IgD-negative memory B cell (primary cell): ENCODE data around the gene KIAA1328. TPM values are rescaled to one million over a fixed set of nuclear protein-coding genes. Genes with fewer than 3 reads are reported as not detected.

Source experiments
- H3K27ac Mint-ChIP-seq, 3 donors: one replicate each; pipeline ENCODE4 v1.8.0; 2020 to 2022; ENCODE audit warnings: mild to moderate bottlenecking in 3 of 3, mixed read lengths in 3 of 3, moderate library complexity in 1 of 3
- H3K27me3 Mint-ChIP-seq: one replicate; pipeline ENCODE4 v1.8.0; 2021; ENCODE audit warnings: mixed read lengths
- H3K36me3 Mint-ChIP-seq: one replicate; pipeline ENCODE4 v1.8.0; 2020; ENCODE audit warnings: mild to moderate bottlenecking, mixed read lengths
- H3K4me1 Mint-ChIP-seq, 3 donors: one replicate each; pipeline ENCODE4 v1.8.0; 2020 to 2022; ENCODE audit warnings: mixed read lengths in 3 of 3, mild to moderate bottlenecking in 1 of 3
- H3K4me3 Mint-ChIP-seq, 4 donors: one replicate each; pipeline ENCODE4 v1.8.0; 2020 to 2022; ENCODE audit warnings: mild to moderate bottlenecking in 4 of 4, mixed read lengths in 4 of 4, moderate library complexity in 3 of 4
- H3K9me3 Mint-ChIP-seq, 3 donors: one replicate each; pipeline ENCODE4 v1.8.0; 2020 to 2021; ENCODE audit warnings: mixed read lengths in 3 of 3, mild to moderate bottlenecking in 1 of 3
- polyA plus RNA-seq: library from polyadenylated mRNA; unstranded; fragments of 300-500 nt; fragmentation: Illumina TruSeq; gene quantifications from one replicate; pipeline ENCODE4 v1.2.3, GENCODE V29; 2021

Gene KIAA1328
- polyA plus RNA-seq, 1 donor from 2014 or later: 12.6 TPM

- no peaks in the 10 kb centered on the region for H3K36me3 Mint-ChIP-seq
- peak overlapping the region; percentile 42 to 81 (median 70) for H3K4me3 Mint-ChIP-seq
- H3K4me1 Mint-ChIP-seq: peaks cover 0 to 7% (median 7%) of the 10 kb centered on the region in 3 donors
- H3K9me3 Mint-ChIP-seq: peaks cover 0 to 2% (median 0%) of the 10 kb centered on the region in 3 donors
- peaks cover 35% of the 10 kb centered on the region for H3K27me3 Mint-ChIP-seq
- no peak overlapping the region for H3K27ac Mint-ChIP-seq
Observed at GRCh38 chr18:37254973-37255372, 426.0 kb downstream of the KIAA1328 start.

GRCh38 chr18:37258131-37258530 is 429.2 kb downstream of the KIAA1328 start:
- H3K36me3 Mint-ChIP-seq: peaks cover 2% of the 10 kb centered on the region
- no peak overlapping the region for H3K4me3 Mint-ChIP-seq
- H3K4me1 Mint-ChIP-seq: peaks cover 0 to 7% (median 7%) of the 10 kb centered on the region in 3 donors
- H3K27ac Mint-ChIP-seq: no peak overlapping the region
- peaks cover 23% of the 10 kb centered on the region for H3K27me3 Mint-ChIP-seq
- no peaks in the 10 kb centered on the region for H3K9me3 Mint-ChIP-seq

- peaks cover 0 to 7% (median 6%) of the 10 kb centered on the region in 3 donors for H3K4me1 Mint-ChIP-seq
- no peak overlapping the region for H3K4me3 Mint-ChIP-seq
- H3K27me3 Mint-ChIP-seq: peaks cover 22% of the 10 kb centered on the region
- H3K9me3 Mint-ChIP-seq: no peaks in the 10 kb centered on the region
- peaks cover 2% of the 10 kb centered on the region for H3K36me3 Mint-ChIP-seq
- peak overlapping the region in 1 of 3 donors; percentile 48 for H3K27ac Mint-ChIP-seq
Observed at GRCh38 chr18:37258819-37259218, 429.9 kb downstream of the KIAA1328 start.

- H3K36me3 Mint-ChIP-seq: peaks cover 2% of the 10 kb centered on the region
- no peak overlapping the region for H3K27ac Mint-ChIP-seq
- H3K4me1 Mint-ChIP-seq: peaks cover 0 to 6% (median 4%) of the 10 kb centered on the region in 3 donors
- H3K4me3 Mint-ChIP-seq: no peak overlapping the region
- no peaks in the 10 kb centered on the region for H3K9me3 Mint-ChIP-seq
- H3K27me3 Mint-ChIP-seq: peaks cover 20% of the 10 kb centered on the region
Observed at GRCh38 chr18:37259711-37260110, 430.8 kb downstream of the KIAA1328 start.

GRCh38 chr18:37260367-37261093 is 431.6 kb downstream of the KIAA1328 start:
- Mint-ChIP-seq H3K27ac (no peak overlapping the region), H3K4me1 (no peaks in the 10 kb centered on the region), H3K27me3 (peaks cover 15% of the 10 kb centered on the region), H3K9me3 (peaks cover 0 to 2% (median 0%) of the 10 kb centered on the region in 3 donors), H3K36me3 (peaks cover 2% of the 10 kb centered on the region), H3K4me3 (no peak overlapping the region)

GRCh38 chr18:37261246-37261840 is 432.4 kb downstream of the KIAA1328 start:
- H3K4me3 Mint-ChIP-seq: no peak overlapping the region
- peaks cover 2% of the 10 kb centered on the region for H3K36me3 Mint-ChIP-seq
- H3K4me1 Mint-ChIP-seq: no peaks in the 10 kb centered on the region
- H3K27ac Mint-ChIP-seq: no peak overlapping the region
- peaks cover 13% of the 10 kb centered on the region for H3K27me3 Mint-ChIP-seq
- H3K9me3 Mint-ChIP-seq: peaks cover 0 to 2% (median 0%) of the 10 kb centered on the region in 3 donors

GRCh38 chr18:37261988-37262387 is 433.1 kb downstream of the KIAA1328 start:
- Mint-ChIP-seq H3K27ac (no peak overlapping the region), H3K36me3 (peaks cover 2% of the 10 kb centered on the region), H3K4me1 (no peaks in the 10 kb centered on the region), H3K4me3 (no peak overlapping the region), H3K27me3 (peaks cover 10% of the 10 kb centered on the region), H3K9me3 (peaks cover 0 to 2% (median 0%) of the 10 kb centered on the region in 3 donors)

- Mint-ChIP-seq H3K27me3 (peaks cover 6% of the 10 kb centered on the region), H3K27ac (no peak overlapping the region), H3K36me3 (peaks cover 3% of the 10 kb centered on the region), H3K4me3 (no peak overlapping the region), H3K4me1 (peaks cover 2 to 6% (median 2%) of the 10 kb centered on the region in 3 donors), H3K9me3 (peaks cover 0 to 2% (median 0%) of the 10 kb centered on the region in 3 donors)
Observed at GRCh38 chr18:37264956-37265355, 436.0 kb downstream of the KIAA1328 start.

- Mint-ChIP-seq H3K4me1 (peaks cover 2 to 6% (median 2%) of the 10 kb centered on the region in 3 donors), H3K9me3 (peaks cover 2 to 4% (median 2%) of the 10 kb centered on the region in 3 donors), H3K4me3 (no peak overlapping the region), H3K27ac (no peak overlapping the region), H3K36me3 (peaks cover 3% of the 10 kb centered on the region), H3K27me3 (peaks cover 4% of the 10 kb centered on the region)
Observed at GRCh38 chr18:37265382-37265781, 436.5 kb downstream of the KIAA1328 start.

- Mint-ChIP-seq H3K4me3 (no peak overlapping the region), H3K27ac (no peak overlapping the region), H3K4me1 (peaks cover 2 to 6% (median 2%) of the 10 kb centered on the region in 3 donors), H3K36me3 (peaks cover 3% of the 10 kb centered on the region), H3K9me3 (peaks cover 2 to 4% (median 4%) of the 10 kb centered on the region in 3 donors), H3K27me3 (peaks cover 4% of the 10 kb centered on the region)
Observed at GRCh38 chr18:37266290-37266689, 437.4 kb downstream of the KIAA1328 start.

- H3K36me3 Mint-ChIP-seq: peaks cover 2% of the 10 kb centered on the region
- peaks cover 0 to 4% (median 4%) of the 10 kb centered on the region in 3 donors for H3K9me3 Mint-ChIP-seq
- H3K4me1 Mint-ChIP-seq: peaks cover 2 to 6% (median 2%) of the 10 kb centered on the region in 3 donors
- no peak overlapping the region for H3K27ac Mint-ChIP-seq
- no peak overlapping the region for H3K4me3 Mint-ChIP-seq
- H3K27me3 Mint-ChIP-seq: peaks cover 6% of the 10 kb centered on the region
Observed at GRCh38 chr18:37270038-37270665, 441.2 kb downstream of the KIAA1328 start.

GRCh38 chr18:37270666-37271052 is 441.7 kb downstream of the KIAA1328 start:
- no peak overlapping the region for H3K4me3 Mint-ChIP-seq
- H3K4me1 Mint-ChIP-seq: peaks cover 2 to 6% (median 2%) of the 10 kb centered on the region in 3 donors
- peaks cover 0 to 6% (median 4%) of the 10 kb centered on the region in 3 donors for H3K9me3 Mint-ChIP-seq
- H3K27me3 Mint-ChIP-seq: peaks cover 8% of the 10 kb centered on the region
- no peak overlapping the region for H3K27ac Mint-ChIP-seq
- H3K36me3 Mint-ChIP-seq: peaks cover 2% of the 10 kb centered on the region

GRCh38 chr18:37272226-37272625 is 443.3 kb downstream of the KIAA1328 start:
- H3K36me3 Mint-ChIP-seq: peaks cover 2% of the 10 kb centered on the region
- no peak overlapping the region for H3K4me3 Mint-ChIP-seq
- H3K4me1 Mint-ChIP-seq: peaks cover 2 to 6% (median 2%) of the 10 kb centered on the region in 3 donors
- no peak overlapping the region for H3K27ac Mint-ChIP-seq
- peaks cover 0 to 8% (median 4%) of the 10 kb centered on the region in 3 donors for H3K9me3 Mint-ChIP-seq
- H3K27me3 Mint-ChIP-seq: peaks cover 12% of the 10 kb centered on the region

- Mint-ChIP-seq H3K36me3 (peaks cover 2% of the 10 kb centered on the region), H3K27ac (no peak overlapping the region), H3K4me3 (no peak overlapping the region), H3K9me3 (peaks cover 0 to 8% (median 4%) of the 10 kb centered on the region in 3 donors), H3K27me3 (peaks cover 14% of the 10 kb centered on the region), H3K4me1 (peaks cover 2 to 6% (median 2%) of the 10 kb centered on the region in 3 donors)
Observed at GRCh38 chr18:37272841-37273240, 443.9 kb downstream of the KIAA1328 start.
